Endothelial cell of umbilical vein (primary cell): ENCODE results near the gene EDC3. TPM values are rescaled to one million over a fixed set of nuclear protein-coding genes. Genes with fewer than 3 reads are reported as not detected.

Source experiments
- BruUV-seq: library from RNA; stranded (reverse); fragments of 400-500 nt; replicated peaks from 2 replicates; lab custom pipeline; 2021; lab: Mats Ljungman, UMichigan
- CTCF ChIA-PET: fragments of 300-600, 350-600 bp; sonication (Branson Sonifier 250); formaldehyde crosslinking; loops from one replicate; lab custom pipeline; 2021; ENCODE audit warnings: antibody characterized with exemption, inconsistent platforms; lab: Charles Lee
- POLR2A ChIA-PET: fragments of 300-600, 350-600 bp; sonication (Branson Sonifier 250); formaldehyde crosslinking; loops from one replicate; lab custom pipeline; 2021; ENCODE audit warnings: antibody characterized with exemption, inconsistent platforms; lab: Charles Lee
- DNase-seq: peaks from one replicate; pipeline ENCODE4 v3.0.0-alpha.2; 2011; ENCODE audit warnings: low read depth, low spot score
- FAIRE-seq: peaks from 2 replicates; lab custom pipeline; 2011; peaks lifted over from hg19 to GRCh38; lab: Jason Lieb, UNC
- H2AFZ ChIP-seq: 2 replicates; pipeline ENCODE4 v1.6.0; 2012; ENCODE audit warnings: low read depth, low read length, control low read depth, inconsistent platforms
- H3K27ac ChIP-seq: 2 replicates; pipeline ENCODE4 v1.5.1; 2011; ENCODE audit warnings: low read depth, mild to moderate bottlenecking, control low read depth, low read length, moderate library complexity; ENCODE audit not compliant: insufficient read depth
- H3K27me3 ChIP-seq, 2 experiments: 2 replicates each; pipeline versions ENCODE4 v1.6.0 to v1.6.1; 2011; ENCODE audit warnings: low read length in 2 of 2, mixed read lengths in 1 of 2; ENCODE audit not compliant: control insufficient read depth in 2 of 2, insufficient read depth in 2 of 2
- H3K36me3 ChIP-seq, 2 experiments: 2 replicates in 1 of 2; 3 replicates in 1 of 2; pipeline ENCODE4 v1.5.1; 2011; ENCODE audit warnings: low read length in 2 of 2, mild to moderate bottlenecking in 1 of 2, moderate library complexity in 1 of 2; ENCODE audit not compliant: control insufficient read depth in 2 of 2, insufficient read depth in 2 of 2; ENCODE audit errors: extremely low read depth in 1 of 2
- H3K4me1 ChIP-seq: 3 replicates; pipeline ENCODE4 v1.5.1; 2011; ENCODE audit warnings: mild to moderate bottlenecking, low read length; ENCODE audit not compliant: control insufficient read depth, insufficient read depth; ENCODE audit errors: extremely low read depth
- H3K4me2 ChIP-seq: 2 replicates; pipeline ENCODE4 v1.6.1; 2011; ENCODE audit warnings: low read length, control low read depth, mixed read lengths; ENCODE audit not compliant: insufficient read depth
- H3K4me3 ChIP-seq, 3 experiments: fragments of 200-600 bp in 1 of 3; sonication (generic), shearing (Covaris generic) in 1 of 3; replicated peaks in 1 of 3; 2 replicates each; pipeline ENCODE4 v1.5.1; 2011 to 2016; ENCODE audit warnings: control low read depth in 3 of 3, low read length in 3 of 3, mild to moderate bottlenecking in 2 of 3, inconsistent platforms in 1 of 3, low read depth in 1 of 3, moderate library complexity in 1 of 3; ENCODE audit not compliant: insufficient read depth in 1 of 3
- H3K79me2 ChIP-seq: 2 replicates; pipeline ENCODE4 v1.6.0; 2012; ENCODE audit warnings: low read length, inconsistent platforms; ENCODE audit not compliant: control insufficient read depth, insufficient read depth
- H3K9ac ChIP-seq: replicated peaks from 2 replicates; pipeline ENCODE3; 2011; ENCODE audit warnings: low read length, control low read depth; ENCODE audit not compliant: insufficient read depth; ENCODE audit errors: extremely low read depth
- H3K9me1 ChIP-seq: replicated peaks from 3 replicates; pipeline ENCODE4 v1.6.0; 2011; ENCODE audit warnings: mild to moderate bottlenecking, low read length; ENCODE audit not compliant: control insufficient read depth, insufficient read depth; ENCODE audit errors: extremely low read depth
- H3K9me3 ChIP-seq: replicated peaks from 2 replicates; pipeline ENCODE4 v1.5.1; 2012; ENCODE audit warnings: low read length, inconsistent platforms; ENCODE audit not compliant: control insufficient read depth, insufficient read depth
- H4K20me1 ChIP-seq: replicated peaks from 2 replicates; pipeline ENCODE3; 2011; ENCODE audit warnings: mild to moderate bottlenecking, low read length; ENCODE audit not compliant: control insufficient read depth, insufficient read depth; ENCODE audit errors: extremely low read depth
- EZH2 ChIP-seq: IDR thresholded peaks from 2 replicates; pipeline ENCODE4 v1.6.1; 2012; ENCODE audit warnings: borderline replicate concordance, low read depth, mild to moderate bottlenecking, moderate library complexity, low read length, inconsistent platforms; ENCODE audit not compliant: severe bottlenecking
- FOS ChIP-seq: IDR thresholded peaks from 2 replicates; pipeline ENCODE4 v1.6.1; 2011; ENCODE audit warnings: mild to moderate bottlenecking, low read length, moderate library complexity, borderline replicate concordance; ENCODE audit not compliant: insufficient read depth
- GATA2 ChIP-seq: IDR thresholded peaks from 2 replicates; pipeline ENCODE4 v1.7.0; 2011; ENCODE audit warnings: low read depth, mild to moderate bottlenecking, moderate library complexity, mixed read lengths, low read length; ENCODE audit not compliant: insufficient read length, insufficient read depth
- JUN ChIP-seq: IDR thresholded peaks from 2 replicates; pipeline ENCODE4 v1.6.1; 2011; ENCODE audit warnings: borderline replicate concordance, low read depth; ENCODE audit not compliant: insufficient read length, insufficient read depth
- MYC ChIP-seq: IDR thresholded peaks from one replicate; pipeline ENCODE4 v1.6.1; 2011; ENCODE audit warnings: mild to moderate bottlenecking, low read depth, low read length
- POLR2A ChIP-seq: IDR thresholded peaks from 2 replicates; pipeline ENCODE4 v1.6.1; 2012; ENCODE audit warnings: low read depth, mild to moderate bottlenecking, control low read depth, low read length
- POLR2AphosphoS5 ChIP-seq: IDR thresholded peaks from 2 replicates; pipeline ENCODE4 v1.6.1; 2012; ENCODE audit warnings: low read depth, mild to moderate bottlenecking, control low read depth, low read length, moderate library complexity; ENCODE audit not compliant: insufficient read depth
- dilution Hi-C: fragments of 300-500 bp; cut with MboI; formaldehyde crosslinking; loops from one replicate; pipeline ENCODE4 v1.15.0; 2019; ENCODE audit warnings: low sequenced_read_pairs; ENCODE audit not compliant: extremely low pct_ligation_motif_present
- intact Hi-C: fragments of 100-400 bp; cut with micrococcal nuclease; formaldehyde crosslinking; loops from one replicate; pipeline ENCODE4 v1.10.0; 2022
- polyA plus RNA-seq, 4 experiments: library from polyadenylated mRNA; depleted of rRNA in 3 of 4; stranded (reverse) in 3 of 4; unstranded in 1 of 4; fragments of >200 nt; gene quantifications; 2 replicates each; pipeline versions ENCODE4 v1.2.1 to v1.2.3, GENCODE V29; 2011 to 2012; ENCODE audit warnings: missing spikeins in 1 of 4
- total RNA-seq: library from RNA; stranded (reverse); gene quantifications from 2 replicates; pipeline ENCODE4 v1.2.3, GENCODE V29; 2021
- TF ChIP-seq, protein P1 (sequence below), 2 donors: IDR thresholded peaks; 1 replicate in 1 of 2; 2 replicates in 1 of 2; pipeline ENCODE4 v1.5.1; 2011; ENCODE audit warnings: low read length in 2 of 2, mild to moderate bottlenecking in 2 of 2, moderate library complexity in 2 of 2, control low read depth in 1 of 2, inconsistent platforms in 1 of 2, low read depth in 1 of 2; ENCODE audit not compliant: insufficient read depth in 1 of 2; ENCODE audit errors: extremely low read depth in 1 of 2
- TF ChIP-seq, protein P2 (sequence below): IDR thresholded peaks from 2 replicates; pipeline ENCODE4 v1.6.1; 2011; ENCODE audit not compliant: insufficient read depth, insufficient read length

EDC3 gene
- total and polyA plus RNA-seq, 2 donors (not counting 3 experiments of a cell fraction or from before 2014, with no cell fraction given), result 55.9 to 56.5 TPM

DNA sequence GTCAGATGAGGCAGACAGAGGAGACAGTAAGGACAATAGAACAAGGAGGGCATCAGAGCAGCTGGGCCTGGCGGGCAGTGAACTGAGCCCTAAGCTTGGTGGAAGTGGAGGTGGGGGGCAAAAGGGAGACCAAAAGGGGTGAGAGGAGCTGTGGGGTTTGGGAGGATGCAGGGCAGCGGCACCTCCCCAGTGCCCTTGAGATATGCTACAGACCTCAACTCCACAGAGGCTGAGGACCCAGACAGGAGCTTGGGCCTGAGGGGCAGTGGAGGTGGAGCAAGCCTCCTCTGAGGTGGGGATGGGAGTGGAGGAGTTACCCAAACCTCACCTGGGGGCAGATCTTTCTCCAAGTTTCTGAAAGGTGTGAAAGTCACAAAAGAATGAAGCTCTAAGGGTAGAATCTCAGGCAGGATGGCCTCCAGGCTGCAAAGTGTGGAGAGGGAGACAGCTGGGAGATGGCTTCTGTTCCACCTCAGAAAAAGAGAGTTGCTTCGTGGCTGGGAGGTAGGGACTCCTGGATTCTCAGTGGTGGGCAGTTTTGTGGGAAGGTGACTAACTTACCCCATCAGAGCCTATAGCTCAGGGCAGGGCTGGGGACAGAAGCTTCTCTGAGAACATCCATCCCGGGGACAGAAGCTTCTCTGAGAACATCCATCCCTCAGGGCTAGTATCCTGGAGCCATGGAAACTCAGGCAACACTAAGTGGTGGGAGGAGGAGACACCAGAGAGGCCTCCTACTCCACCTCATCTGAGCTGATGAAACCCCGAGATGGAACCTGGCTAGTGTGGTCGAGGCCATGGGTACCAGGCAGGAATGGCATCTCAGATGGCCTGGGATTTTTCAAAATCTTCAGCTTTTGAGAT, 82.5 kb downstream of the EDC3 start:
- H3K4me3 ChIP-seq, result no peak overlapping the region
- ChIA-PET POLR2A (interaction anchor here (1.1 to 1.7 kb wide), 2 partner anchors 15 to 67 kb away, joined by 3 to 5 read pairs; no protein-coding TSS in a partner anchor), CTCF (interaction anchor here (1.3 to 3.1 kb wide), 3 partner anchors 15 to 67 kb away, joined by 3 to 7 read pairs (median 5); no protein-coding TSS in a partner anchor)
- H3K36me3 ChIP-seq, result no peaks in the 10 kb centered on the region
- no peaks in the 10 kb centered on the region for H3K9me1 ChIP-seq
- TF ChIP-seq JUN (no peak), MYC (no peak), FOS (no peak), GATA2 (no peak), POLR2A (no peak), POLR2AphosphoS5 (no peak), EZH2 (no peak)
- TF ChIP-seq, protein P1, sequence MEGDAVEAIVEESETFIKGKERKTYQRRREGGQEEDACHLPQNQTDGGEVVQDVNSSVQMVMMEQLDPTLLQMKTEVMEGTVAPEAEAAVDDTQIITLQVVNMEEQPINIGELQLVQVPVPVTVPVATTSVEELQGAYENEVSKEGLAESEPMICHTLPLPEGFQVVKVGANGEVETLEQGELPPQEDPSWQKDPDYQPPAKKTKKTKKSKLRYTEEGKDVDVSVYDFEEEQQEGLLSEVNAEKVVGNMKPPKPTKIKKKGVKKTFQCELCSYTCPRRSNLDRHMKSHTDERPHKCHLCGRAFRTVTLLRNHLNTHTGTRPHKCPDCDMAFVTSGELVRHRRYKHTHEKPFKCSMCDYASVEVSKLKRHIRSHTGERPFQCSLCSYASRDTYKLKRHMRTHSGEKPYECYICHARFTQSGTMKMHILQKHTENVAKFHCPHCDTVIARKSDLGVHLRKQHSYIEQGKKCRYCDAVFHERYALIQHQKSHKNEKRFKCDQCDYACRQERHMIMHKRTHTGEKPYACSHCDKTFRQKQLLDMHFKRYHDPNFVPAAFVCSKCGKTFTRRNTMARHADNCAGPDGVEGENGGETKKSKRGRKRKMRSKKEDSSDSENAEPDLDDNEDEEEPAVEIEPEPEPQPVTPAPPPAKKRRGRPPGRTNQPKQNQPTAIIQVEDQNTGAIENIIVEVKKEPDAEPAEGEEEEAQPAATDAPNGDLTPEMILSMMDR (IDR thresholded peaks at IDR 0.05; ENCODE audit: extremely low read depth in 1 of 2, insufficient read depth in 1 of 2, low read depth in 1 of 2, low read length in 2 of 2), result no peak
- TF ChIP-seq, protein P2, sequence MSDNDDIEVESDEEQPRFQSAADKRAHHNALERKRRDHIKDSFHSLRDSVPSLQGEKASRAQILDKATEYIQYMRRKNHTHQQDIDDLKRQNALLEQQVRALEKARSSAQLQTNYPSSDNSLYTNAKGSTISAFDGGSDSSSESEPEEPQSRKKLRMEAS, result no peak
- DNase-seq (no peak), FAIRE-seq (no peak)
- dilution Hi-C loops, result no loop called here
- H3K79me2 ChIP-seq, result peaks cover 27% of the 10 kb centered on the region
- H4K20me1 ChIP-seq, result peaks cover 6% of the 10 kb centered on the region
- no peak overlapping the region for H2AFZ ChIP-seq
- BruUV-seq, result no TSS peak
- H3K27me3 ChIP-seq, result no peaks in the 10 kb centered on the region
- no peak overlapping the region for H3K27ac ChIP-seq
- no peaks in the 10 kb centered on the region for H3K9me3 ChIP-seq
- no peak overlapping the region for H3K4me2 ChIP-seq
- peaks cover 9% of the 10 kb centered on the region for H3K4me1 ChIP-seq
- no peak overlapping the region for H3K9ac ChIP-seq
- intact Hi-C loops, result no loop called here
